ENCODE results near the gene ZNF429. TPM values are rescaled to one million over a fixed set of nuclear protein-coding genes. Genes with fewer than 3 reads are reported as not detected.

ZNF429 gene
- total RNA-seq, 1 donor from 2014 or later, result 21.1 TPM

DNA sequence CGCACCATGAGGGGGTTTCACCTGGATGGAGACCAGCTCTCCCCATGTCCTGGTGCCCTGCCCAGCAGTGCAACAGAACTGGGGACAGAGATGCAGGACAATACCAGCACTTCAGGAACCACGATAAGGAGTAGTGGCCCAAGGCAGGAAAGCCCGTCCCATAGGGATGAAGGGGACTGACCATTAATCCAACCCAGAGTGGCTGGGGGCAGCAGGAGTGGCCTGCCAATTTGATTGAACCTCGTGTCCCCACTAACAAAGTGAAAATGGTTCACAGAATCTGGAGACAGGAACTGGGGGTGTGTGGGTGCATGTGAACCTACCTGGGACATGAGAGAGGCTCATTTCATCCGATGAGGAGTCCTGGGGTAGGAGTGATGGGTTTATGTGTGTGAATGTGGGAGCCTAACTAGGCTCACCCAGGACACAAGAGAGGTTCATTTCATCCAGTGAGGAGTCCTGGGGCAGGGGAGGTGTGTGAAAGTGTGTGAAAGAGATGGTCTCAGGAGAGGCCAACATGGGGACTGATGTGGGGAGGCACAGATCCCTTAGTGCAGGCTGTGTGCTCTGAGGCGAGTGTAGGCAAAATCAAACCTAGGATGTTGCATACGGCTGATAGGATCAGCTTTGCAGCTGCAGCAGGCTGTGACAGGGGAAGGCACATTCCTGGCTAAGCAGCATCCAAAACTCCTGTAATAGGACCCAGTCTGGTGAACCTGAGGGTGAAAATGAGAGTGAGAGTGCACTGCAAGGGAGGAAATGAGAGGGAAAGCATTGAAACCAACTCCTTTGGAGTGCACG lies 98.2 kb downstream of the ZNF429 start:
- Mint-ChIP-seq H3K27me3 (ENCODE audit: low read depth) (no peaks in the 10 kb centered on the region), H3K4me1 (peaks cover 59% of the 10 kb centered on the region), H3K9me3 (peaks cover 23% of the 10 kb centered on the region), H3K4me3 (peak overlapping the region; percentile 61), H3K36me3 (no peaks in the 10 kb centered on the region), H3K27ac (peak overlapping the region; percentile 97)
- TF ChIP-seq, protein P1, sequence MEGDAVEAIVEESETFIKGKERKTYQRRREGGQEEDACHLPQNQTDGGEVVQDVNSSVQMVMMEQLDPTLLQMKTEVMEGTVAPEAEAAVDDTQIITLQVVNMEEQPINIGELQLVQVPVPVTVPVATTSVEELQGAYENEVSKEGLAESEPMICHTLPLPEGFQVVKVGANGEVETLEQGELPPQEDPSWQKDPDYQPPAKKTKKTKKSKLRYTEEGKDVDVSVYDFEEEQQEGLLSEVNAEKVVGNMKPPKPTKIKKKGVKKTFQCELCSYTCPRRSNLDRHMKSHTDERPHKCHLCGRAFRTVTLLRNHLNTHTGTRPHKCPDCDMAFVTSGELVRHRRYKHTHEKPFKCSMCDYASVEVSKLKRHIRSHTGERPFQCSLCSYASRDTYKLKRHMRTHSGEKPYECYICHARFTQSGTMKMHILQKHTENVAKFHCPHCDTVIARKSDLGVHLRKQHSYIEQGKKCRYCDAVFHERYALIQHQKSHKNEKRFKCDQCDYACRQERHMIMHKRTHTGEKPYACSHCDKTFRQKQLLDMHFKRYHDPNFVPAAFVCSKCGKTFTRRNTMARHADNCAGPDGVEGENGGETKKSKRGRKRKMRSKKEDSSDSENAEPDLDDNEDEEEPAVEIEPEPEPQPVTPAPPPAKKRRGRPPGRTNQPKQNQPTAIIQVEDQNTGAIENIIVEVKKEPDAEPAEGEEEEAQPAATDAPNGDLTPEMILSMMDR (IDR thresholded peaks at IDR 0.05; ENCODE audit: unreplicated experiment), result no peak
- no peak for DNase-seq (ENCODE audit: low spot score in 2 of 2, unreplicated experiment in 2 of 2)

DNA sequence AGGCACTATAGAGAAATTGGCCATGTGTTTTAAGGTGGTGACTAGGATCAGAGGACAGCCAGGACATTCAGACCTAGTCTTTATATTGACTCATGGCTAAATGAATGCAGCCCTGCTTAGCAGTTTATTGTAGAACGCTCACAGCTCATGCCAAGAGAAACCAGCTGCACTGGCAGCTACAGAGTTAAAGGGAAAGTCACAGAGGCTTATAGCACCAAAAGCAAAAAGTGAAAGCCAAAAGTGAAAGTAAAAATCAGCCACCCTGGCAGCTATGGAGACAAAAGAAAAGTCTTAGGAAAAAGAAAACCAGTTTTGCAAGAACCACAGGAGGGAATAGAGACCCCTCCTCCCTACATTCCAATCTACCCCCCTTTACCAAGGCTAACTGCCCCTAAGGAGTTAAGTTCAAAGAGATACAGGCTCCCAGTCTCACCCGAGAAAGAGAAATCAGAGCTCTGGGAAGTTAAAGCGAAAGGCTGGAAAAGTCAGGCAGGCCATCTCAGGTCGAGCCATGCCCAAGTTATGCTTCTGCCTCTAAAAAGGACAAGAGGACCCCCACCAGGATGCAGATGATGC lies 99.0 kb downstream of the ZNF429 start:
- Mint-ChIP-seq H3K27me3 (ENCODE audit: low read depth) (no peaks in the 10 kb centered on the region), H3K9me3 (peaks cover 19% of the 10 kb centered on the region), H3K4me3 (peak overlapping the region; percentile 61), H3K4me1 (peaks cover 59% of the 10 kb centered on the region), H3K27ac (peak overlapping the region; percentile 97), H3K36me3 (no peaks in the 10 kb centered on the region)
- TF ChIP-seq, protein P1 (IDR thresholded peaks at IDR 0.05; ENCODE audit: unreplicated experiment), result no peak
- no peak for DNase-seq (ENCODE audit: low spot score in 2 of 2, unreplicated experiment in 2 of 2)

Other genes with a start within 250 kb of the ZNF429 start
- 27.4 to 30.1 TPM (median 29.7 TPM) in 3 replicates for gene ZNF708, start 176.2 kb upstream of the ZNF429 start, total RNA-seq
- 40.8 to 45.0 TPM (median 42.5 TPM) in 3 replicates for gene ZNF738, start 146.6 kb upstream of the ZNF429 start, total RNA-seq
- 37.3 to 42.2 TPM (median 42.1 TPM) in 3 replicates for gene ZNF493, start 108.5 kb upstream of the ZNF429 start, total RNA-seq